GM19328 (cell line): ENCODE results near the gene NELL2.

ENCODE experiments used
- ATAC-seq: cut with Tn5 transposase; IDR thresholded peaks from one replicate; pipeline ENCODE4 v1.9.1; 2021; ENCODE audit warnings: mild to moderate bottlenecking, moderate library complexity; ENCODE audit not compliant: unreplicated experiment

The NELL2 gene

GRCh38 chr12:44627387-44628166 lies 248.5 kb downstream of the NELL2 start:
- ATAC-seq = no peak

- ATAC-seq = no peak
Measured at GRCh38 chr12:44626883-44627282, 249.2 kb downstream of the NELL2 start.

GRCh38 chr12:44618946-44619345 lies 257.2 kb downstream of the NELL2 start:
- ATAC-seq = no peak

GRCh38 chr12:44616402-44616801 lies 259.7 kb downstream of the NELL2 start:
- no peak for ATAC-seq

GRCh38 chr12:44611538-44611937 lies 264.6 kb downstream of the NELL2 start:
- ATAC-seq = no peak

GRCh38 chr12:44603701-44604100 lies 272.4 kb downstream of the NELL2 start:
- ATAC-seq = no peak

DNA sequence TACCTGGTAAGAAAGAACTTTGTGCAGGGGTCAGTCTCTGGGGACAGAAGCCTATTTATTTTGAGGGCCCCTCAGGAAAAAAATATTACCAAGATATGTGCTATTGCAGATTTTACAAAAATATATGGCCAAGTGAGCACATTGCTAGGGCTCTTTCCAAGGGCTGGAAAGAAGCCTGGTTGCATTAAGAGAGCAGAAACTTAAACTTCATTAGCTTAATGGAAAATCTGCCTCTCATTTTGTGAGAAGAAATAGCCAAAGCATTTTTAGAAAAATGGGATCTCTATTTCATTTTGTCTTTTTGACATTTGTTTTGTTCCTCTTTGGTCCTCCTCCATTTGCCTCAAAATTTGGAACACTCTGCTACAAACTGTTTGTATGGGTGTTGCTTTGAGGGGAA lies 283.5 kb downstream of the NELL2 start:
- no peak for ATAC-seq

DNA sequence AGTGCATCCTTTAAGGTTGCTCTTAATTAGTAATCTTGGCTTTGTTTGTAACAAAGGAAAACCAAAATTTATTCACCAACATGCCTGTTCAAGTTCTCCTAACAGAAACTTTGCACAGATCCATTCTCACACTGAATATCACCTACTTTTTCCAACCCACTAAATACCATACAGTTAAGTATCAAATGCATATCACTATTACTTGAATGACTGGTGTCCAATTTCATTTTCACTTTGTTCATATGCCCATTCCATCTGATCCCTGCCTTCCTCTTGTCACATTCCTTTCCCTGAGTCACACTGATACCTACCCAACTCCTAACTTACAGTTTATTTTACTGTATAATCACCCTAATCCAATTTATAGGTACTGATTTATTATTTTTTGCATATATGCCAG lies 286.4 kb downstream of the NELL2 start:
- ATAC-seq = no peak

- no peak for ATAC-seq
Measured at GRCh38 chr12:44588651-44589050, 287.5 kb downstream of the NELL2 start.

- ATAC-seq = no peak
Measured at GRCh38 chr12:44584625-44585024, 291.5 kb downstream of the NELL2 start.

- no peak for ATAC-seq
Measured at GRCh38 chr12:44582521-44582920, 293.6 kb downstream of the NELL2 start.

DNA sequence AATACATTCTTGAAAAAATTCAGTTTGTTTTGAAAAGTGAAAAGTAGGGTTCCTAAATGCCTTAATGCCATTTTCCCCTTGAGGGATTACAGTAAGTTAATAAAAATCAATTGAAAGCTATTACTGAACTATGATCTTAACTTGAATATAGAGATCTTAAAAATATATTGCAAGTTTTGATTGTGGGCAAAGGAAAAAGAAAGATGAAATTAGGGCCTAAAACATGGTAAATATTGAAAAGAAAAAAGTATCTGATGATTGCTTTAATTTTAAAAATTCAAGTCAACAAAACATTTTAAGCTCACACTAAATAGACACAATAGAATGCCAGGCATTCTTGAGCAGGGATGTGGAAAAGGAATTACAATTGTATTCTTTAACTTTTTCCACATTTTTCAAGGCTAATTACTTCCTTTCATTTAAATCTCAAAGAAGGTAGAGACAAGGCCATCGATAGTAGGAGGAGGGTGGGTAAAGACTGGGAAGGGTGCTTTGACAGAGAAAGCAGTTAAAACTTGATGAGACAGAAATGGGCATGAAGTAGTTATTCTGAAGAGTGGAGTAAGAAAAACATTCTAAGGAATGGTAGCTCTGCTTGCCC lies 294.4 kb downstream of the NELL2 start:
- no peak for ATAC-seq

GRCh38 chr12:44574586-44574985 lies 301.5 kb downstream of the NELL2 start:
- ATAC-seq = no peak

GRCh38 chr12:44573723-44574122 lies 302.4 kb downstream of the NELL2 start:
- ATAC-seq = no peak

- ATAC-seq = no peak
Measured at GRCh38 chr12:44571006-44571550, 305.0 kb downstream of the NELL2 start.

GRCh38 chr12:44570036-44570583 lies 306.0 kb downstream of the NELL2 start:
- ATAC-seq = no peak

GRCh38 chr12:44565163-44565562 lies 311.0 kb downstream of the NELL2 start:
- no peak for ATAC-seq

GRCh38 chr12:44563486-44563885 lies 312.6 kb downstream of the NELL2 start:
- ATAC-seq = no peak

GRCh38 chr12:44558340-44559100 lies 317.6 kb downstream of the NELL2 start:
- ATAC-seq = no peak

- no peak for ATAC-seq
Measured at GRCh38 chr12:44555454-44555853, 320.7 kb downstream of the NELL2 start.

DNA sequence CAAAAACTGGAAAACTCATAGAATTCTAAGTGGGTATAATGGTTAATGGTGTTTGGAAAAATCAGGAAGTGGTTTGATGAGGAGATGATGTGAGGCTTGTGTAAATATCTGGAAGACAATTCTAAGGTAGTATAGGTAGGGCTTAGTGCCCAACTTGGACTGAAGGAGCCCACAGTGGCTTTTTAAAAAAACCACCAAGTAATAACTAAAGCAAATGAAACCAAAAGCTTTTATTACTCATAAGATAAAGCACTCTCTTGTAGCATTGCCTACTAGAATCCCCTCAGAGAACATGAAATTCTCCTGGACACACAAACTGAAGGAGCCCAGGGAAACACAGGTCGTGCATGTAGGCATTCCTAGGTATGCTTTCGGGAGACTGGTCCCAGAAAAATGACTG lies 324.5 kb downstream of the NELL2 start:
- ATAC-seq = no peak
